ENCODE measurements around the gene CRISPLD2. TPM values are rescaled to one million over a fixed set of nuclear protein-coding genes. Genes with fewer than 3 reads are reported as not detected.

The CRISPLD2 gene
- total RNA-seq, 2 donors from 2014 or later, result 1.9 to 4.2 TPM

GRCh38 chr16:84897911-84898377 lies 78.2 kb downstream of the CRISPLD2 start:
- H3K9me3 ChIP-seq (ENCODE audit: control insufficient read depth, low read length, poor library complexity, severe bottlenecking), result no peaks in the 10 kb centered on the region
- Mint-ChIP-seq H3K27ac (no peak overlapping the region), H3K4me1 (peaks cover 7% of the 10 kb centered on the region), H3K27me3 (peaks cover 14% of the 10 kb centered on the region), H3K36me3 (ENCODE audit: low read depth) (no peaks in the 10 kb centered on the region), H3K4me3 (no peak overlapping the region)
- ATAC-seq, result peak; percentile 10
- DNase-seq, result no peak

GRCh38 chr16:84898447-84898846 lies 78.7 kb downstream of the CRISPLD2 start:
- DNase-seq (no peak), ATAC-seq (no peak)
- no peaks in the 10 kb centered on the region for H3K9me3 ChIP-seq (ENCODE audit: control insufficient read depth, low read length, poor library complexity, severe bottlenecking)
- Mint-ChIP-seq H3K4me3 (peak overlapping the region; percentile 0), H3K4me1 (peaks cover 7% of the 10 kb centered on the region), H3K27ac (no peak overlapping the region), H3K36me3 (ENCODE audit: low read depth) (no peaks in the 10 kb centered on the region), H3K27me3 (peaks cover 14% of the 10 kb centered on the region)

DNA sequence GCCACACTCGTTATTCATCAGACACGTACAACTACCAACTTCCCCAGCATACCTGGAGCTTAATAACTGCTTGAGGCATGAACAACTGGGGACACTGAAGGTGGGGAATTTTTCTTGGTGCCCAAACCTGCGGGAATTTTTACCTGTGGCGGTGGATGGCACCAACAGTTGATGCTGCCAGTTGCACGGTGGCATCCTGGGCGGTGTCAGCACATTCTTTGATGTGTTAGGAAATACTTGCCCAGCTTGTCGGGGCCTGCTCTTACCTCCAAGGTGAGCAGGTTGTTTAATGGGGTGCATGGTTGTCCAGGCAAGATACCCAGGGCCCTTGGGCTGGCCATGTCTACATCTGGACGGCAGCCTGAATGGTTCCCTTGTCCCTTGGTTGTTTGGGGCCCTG lies 79.6 kb downstream of the CRISPLD2 start:
- DNase-seq (no peak), ATAC-seq (no peak)
- Mint-ChIP-seq H3K27ac (no peak overlapping the region), H3K4me3 (no peak overlapping the region), H3K27me3 (peaks cover 14% of the 10 kb centered on the region), H3K4me1 (peaks cover 7% of the 10 kb centered on the region), H3K36me3 (ENCODE audit: low read depth) (no peaks in the 10 kb centered on the region)
- no peaks in the 10 kb centered on the region for H3K9me3 ChIP-seq (ENCODE audit: control insufficient read depth, low read length, poor library complexity, severe bottlenecking)

GRCh38 chr16:84905965-84906460 lies 86.2 kb downstream of the CRISPLD2 start:
- Mint-ChIP-seq H3K4me3 (no peak overlapping the region), H3K27ac (no peak overlapping the region), H3K4me1 (peaks cover 6% of the 10 kb centered on the region), H3K27me3 (no peaks in the 10 kb centered on the region), H3K36me3 (ENCODE audit: low read depth) (no peaks in the 10 kb centered on the region)
- DNase-seq (no peak), ATAC-seq (no peak)
- no peaks in the 10 kb centered on the region for H3K9me3 ChIP-seq (ENCODE audit: control insufficient read depth, low read length, poor library complexity, severe bottlenecking)

DNA sequence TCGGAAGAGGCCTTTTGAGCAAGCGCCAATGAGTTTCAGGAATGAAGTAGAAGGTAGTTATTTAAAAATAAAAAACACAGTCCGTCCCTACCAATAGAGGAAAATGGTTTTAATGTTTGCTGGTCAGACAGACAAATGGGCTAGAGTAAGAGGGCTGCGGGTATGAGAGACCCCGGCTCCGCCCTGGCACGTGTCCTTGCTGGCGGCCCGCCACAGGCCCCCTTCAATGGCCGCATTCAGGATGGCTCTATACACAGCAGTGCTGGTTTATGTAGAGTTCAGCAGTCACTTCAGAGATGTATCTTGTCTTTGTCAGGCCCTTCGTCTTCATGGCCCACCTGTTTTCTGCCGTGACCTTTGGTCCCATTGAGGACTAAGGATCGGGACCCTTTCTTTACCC lies 87.3 kb downstream of the CRISPLD2 start:
- ATAC-seq (no peak), DNase-seq (no peak)
- peak overlapping the region; percentile 34 for H3K27ac Mint-ChIP-seq
- H3K9me3 ChIP-seq (ENCODE audit: control insufficient read depth, low read length, poor library complexity, severe bottlenecking), result no peaks in the 10 kb centered on the region
- H3K4me1 Mint-ChIP-seq, result peaks cover 6% of the 10 kb centered on the region
- H3K36me3 Mint-ChIP-seq (ENCODE audit: low read depth), result no peaks in the 10 kb centered on the region
- H3K4me3 Mint-ChIP-seq, result no peak overlapping the region
- peaks cover 9% of the 10 kb centered on the region for H3K27me3 Mint-ChIP-seq

GRCh38 chr16:84907575-84907974 lies 87.8 kb downstream of the CRISPLD2 start:
- Mint-ChIP-seq H3K36me3 (ENCODE audit: low read depth) (no peaks in the 10 kb centered on the region), H3K4me3 (no peak overlapping the region), H3K4me1 (peaks cover 7% of the 10 kb centered on the region), H3K27ac (peak overlapping the region; percentile 34), H3K27me3 (peaks cover 10% of the 10 kb centered on the region)
- no peaks in the 10 kb centered on the region for H3K9me3 ChIP-seq (ENCODE audit: control insufficient read depth, low read length, poor library complexity, severe bottlenecking)
- ATAC-seq (no peak), DNase-seq (no peak)

- Mint-ChIP-seq H3K27me3 (peaks cover 27% of the 10 kb centered on the region), H3K27ac (no peak overlapping the region), H3K36me3 (ENCODE audit: low read depth) (no peaks in the 10 kb centered on the region), H3K4me3 (no peak overlapping the region), H3K4me1 (peaks cover 8% of the 10 kb centered on the region)
- H3K9me3 ChIP-seq (ENCODE audit: control insufficient read depth, low read length, poor library complexity, severe bottlenecking), result no peaks in the 10 kb centered on the region
- DNase-seq (no peak), ATAC-seq (no peak)
These were observed 89.8 kb downstream of the CRISPLD2 start for GRCh38 chr16:84909476-84910085.

DNA sequence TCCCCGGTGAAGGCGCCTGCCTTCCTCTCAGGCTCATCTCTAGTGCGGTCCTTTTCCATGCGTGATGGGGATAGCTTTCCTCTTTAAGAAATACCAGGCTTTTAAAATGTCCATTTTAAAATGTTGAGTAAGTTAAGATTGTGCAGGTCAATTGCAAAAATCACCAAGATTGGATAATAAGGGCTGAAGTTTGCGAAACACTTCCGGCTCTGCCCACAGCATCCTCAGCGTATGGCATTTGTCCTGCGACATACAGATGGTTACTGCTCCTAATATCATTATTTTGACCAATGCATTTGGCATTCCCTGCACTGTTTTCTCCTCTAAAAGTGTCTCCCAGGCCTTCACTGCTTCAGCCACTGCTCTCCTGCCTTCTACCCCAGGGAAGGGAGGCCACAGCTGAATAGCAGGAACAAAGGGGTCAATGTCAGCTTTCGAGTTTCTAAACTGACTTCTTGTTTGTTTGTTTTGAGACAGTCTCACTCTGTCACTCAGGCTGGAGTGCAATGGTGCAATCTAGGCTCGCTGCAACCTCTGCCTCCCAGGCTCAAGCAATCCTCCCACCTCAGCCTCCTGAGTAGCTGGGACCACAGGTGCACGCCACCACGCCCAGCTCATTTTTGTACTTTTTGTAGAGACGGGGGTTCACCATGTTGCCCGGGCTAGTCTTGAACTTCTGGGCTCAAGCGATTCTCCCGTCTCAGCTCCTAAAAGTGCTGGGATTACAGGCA lies 91.9 kb downstream of the CRISPLD2 start:
- Mint-ChIP-seq H3K4me3 (no peak overlapping the region), H3K27me3 (peaks cover 42% of the 10 kb centered on the region), H3K27ac (no peak overlapping the region), H3K36me3 (ENCODE audit: low read depth) (no peaks in the 10 kb centered on the region), H3K4me1 (peaks cover 11% of the 10 kb centered on the region)
- ATAC-seq (no peak), DNase-seq (no peak)
- H3K9me3 ChIP-seq (ENCODE audit: control insufficient read depth, low read length, poor library complexity, severe bottlenecking), result no peaks in the 10 kb centered on the region

DNA sequence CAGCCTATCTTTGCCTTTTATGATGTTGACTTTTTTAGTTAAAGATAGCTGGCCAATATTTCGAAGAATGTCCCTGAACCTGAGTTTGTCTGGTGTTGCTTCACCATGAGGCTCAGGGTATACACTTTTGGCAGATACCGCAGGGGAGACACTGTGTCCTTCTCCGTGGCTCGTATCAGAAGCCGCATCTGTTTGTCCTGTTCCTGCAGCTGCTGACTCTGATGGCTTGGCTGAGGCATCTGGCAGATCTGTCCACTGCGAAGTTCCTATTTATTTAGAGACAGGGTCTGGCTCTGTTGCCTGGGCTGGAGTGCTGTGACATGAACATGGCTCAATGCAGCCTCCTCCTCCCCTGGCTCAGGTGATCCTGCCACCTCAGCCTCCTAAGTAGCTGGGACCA lies 93.5 kb downstream of the CRISPLD2 start:
- Mint-ChIP-seq H3K36me3 (ENCODE audit: low read depth) (peaks cover under 1% of the 10 kb centered on the region), H3K4me3 (no peak overlapping the region), H3K27ac (no peak overlapping the region), H3K27me3 (peaks cover 59% of the 10 kb centered on the region), H3K4me1 (peaks cover 5% of the 10 kb centered on the region)
- H3K9me3 ChIP-seq (ENCODE audit: control insufficient read depth, low read length, poor library complexity, severe bottlenecking), result no peaks in the 10 kb centered on the region
- DNase-seq (no peak), ATAC-seq (no peak)

GRCh38 chr16:84914273-84914672 lies 94.5 kb downstream of the CRISPLD2 start:
- H3K4me1 Mint-ChIP-seq, result peaks cover 11% of the 10 kb centered on the region
- ATAC-seq (no peak), DNase-seq (no peak)
- H3K4me3 Mint-ChIP-seq, result no peak overlapping the region
- peaks cover 5% of the 10 kb centered on the region for H3K36me3 Mint-ChIP-seq (ENCODE audit: low read depth)
- no peaks in the 10 kb centered on the region for H3K9me3 ChIP-seq (ENCODE audit: control insufficient read depth, low read length, poor library complexity, severe bottlenecking)
- no peak overlapping the region for H3K27ac Mint-ChIP-seq
- peaks cover 67% of the 10 kb centered on the region for H3K27me3 Mint-ChIP-seq

GRCh38 chr16:84916178-84916577 lies 96.4 kb downstream of the CRISPLD2 start:
- no peak for DNase-seq
- H3K4me1 Mint-ChIP-seq, result peaks cover 11% of the 10 kb centered on the region
- H3K27ac Mint-ChIP-seq, result no peak overlapping the region

DNA sequence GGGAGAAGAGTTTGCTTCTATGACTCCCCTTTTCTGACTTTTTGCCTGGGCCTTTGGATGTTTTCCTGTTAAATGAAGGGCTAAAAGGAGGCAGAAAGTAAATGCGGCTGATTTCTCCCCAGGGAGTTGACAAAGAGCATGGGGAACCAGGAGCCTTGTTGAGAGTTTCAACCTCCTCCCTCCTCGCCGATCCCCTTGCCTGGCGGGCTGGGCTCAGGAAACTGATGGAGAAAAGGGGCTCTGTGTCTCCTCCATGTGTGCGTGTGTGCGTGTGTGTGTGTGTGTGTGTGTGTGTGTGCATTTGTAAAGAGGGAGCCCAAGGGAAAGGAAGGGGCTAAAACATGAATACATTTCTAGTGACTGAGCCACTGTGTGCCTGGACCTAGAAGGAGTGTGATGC lies 97.1 kb downstream of the CRISPLD2 start:
- no peak overlapping the region for H3K27ac Mint-ChIP-seq

More at GRCh38 chr16:84916178-84916577, 96.4 kb downstream of the CRISPLD2 start:
- no peak for ATAC-seq
- no peak overlapping the region for H3K4me3 Mint-ChIP-seq
- peaks cover 83% of the 10 kb centered on the region for H3K27me3 Mint-ChIP-seq
- H3K9me3 ChIP-seq (ENCODE audit: control insufficient read depth, low read length, poor library complexity, severe bottlenecking), result no peaks in the 10 kb centered on the region
- H3K36me3 Mint-ChIP-seq (ENCODE audit: low read depth), result peaks cover 11% of the 10 kb centered on the region

DNA sequence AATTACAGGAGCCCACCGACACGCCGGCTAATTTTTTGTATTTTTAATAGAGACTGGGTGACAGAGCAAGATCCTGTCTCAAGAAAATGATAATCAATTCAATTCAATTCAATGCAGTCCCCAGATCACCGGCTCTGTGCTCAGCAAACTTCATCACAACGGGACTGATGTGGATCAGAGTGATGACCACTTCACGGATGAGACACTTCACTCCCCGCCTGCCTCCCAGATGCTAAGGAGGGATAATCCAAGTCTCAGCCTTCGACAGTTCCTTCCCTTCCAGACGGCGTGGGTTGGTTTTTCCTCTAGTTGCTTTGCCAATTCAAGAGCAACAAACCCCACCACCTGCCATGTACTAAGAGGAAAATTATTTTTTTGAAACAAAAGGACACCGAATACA lies 97.7 kb downstream of the CRISPLD2 start:
- Mint-ChIP-seq H3K4me1 (peaks cover 11% of the 10 kb centered on the region), H3K27ac (no peak overlapping the region), H3K36me3 (ENCODE audit: low read depth) (peaks cover 11% of the 10 kb centered on the region), H3K4me3 (no peak overlapping the region), H3K27me3 (peaks cover 74% of the 10 kb centered on the region)
- H3K9me3 ChIP-seq (ENCODE audit: control insufficient read depth, low read length, poor library complexity, severe bottlenecking), result no peaks in the 10 kb centered on the region
- no peak for DNase-seq
- no peak for ATAC-seq

More for the DNA sequence above, 97.1 kb downstream of the CRISPLD2 start:
- no peak for DNase-seq
- no peak overlapping the region for H3K4me3 Mint-ChIP-seq
- H3K36me3 Mint-ChIP-seq (ENCODE audit: low read depth), result peaks cover 11% of the 10 kb centered on the region
- peaks cover 76% of the 10 kb centered on the region for H3K27me3 Mint-ChIP-seq
- H3K4me1 Mint-ChIP-seq, result peaks cover 11% of the 10 kb centered on the region
- no peak for ATAC-seq
- no peaks in the 10 kb centered on the region for H3K9me3 ChIP-seq (ENCODE audit: control insufficient read depth, low read length, poor library complexity, severe bottlenecking)

Data from T-helper 17 cell (primary cell).